HEK293T (cell line): ENCODE measurements around the gene CERS3.

Experiments
- FOXK2 ChIP-seq: fragments of 450-650 bp; IDR thresholded peaks from 2 replicates; pipeline ENCODE4 v1.6.1; 2016; ENCODE audit warnings: mild to moderate bottlenecking
- SP1 ChIP-seq: fragments of 450-650 bp; IDR thresholded peaks from 2 replicates; pipeline ENCODE4 v1.6.1; 2017

DNA sequence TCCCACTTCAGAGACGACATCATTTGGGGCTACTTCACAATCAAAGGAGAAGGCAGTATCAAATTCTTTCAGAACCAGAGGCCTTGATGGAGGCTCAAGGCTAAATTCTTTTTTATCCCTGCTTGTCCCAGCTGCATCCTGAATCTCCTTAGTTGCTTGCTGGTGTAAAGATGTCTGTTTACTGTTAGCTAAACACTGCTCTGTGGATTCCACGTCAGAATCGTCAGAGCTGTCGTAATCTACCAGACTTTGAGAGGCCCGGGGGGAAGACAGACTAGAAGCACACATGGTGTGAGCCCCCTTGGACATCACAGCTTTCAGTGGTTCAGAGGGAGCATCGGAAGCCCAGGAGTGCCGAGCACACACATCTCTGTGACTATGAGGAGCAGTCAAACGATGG is 40.6 kb upstream of the CERS3 start:
- TF ChIP-seq FOXK2 (no peak), SP1 (no peak)
